Measurements from ENCODE around the gene FKBP1A.

Gene FKBP1A

DNA sequence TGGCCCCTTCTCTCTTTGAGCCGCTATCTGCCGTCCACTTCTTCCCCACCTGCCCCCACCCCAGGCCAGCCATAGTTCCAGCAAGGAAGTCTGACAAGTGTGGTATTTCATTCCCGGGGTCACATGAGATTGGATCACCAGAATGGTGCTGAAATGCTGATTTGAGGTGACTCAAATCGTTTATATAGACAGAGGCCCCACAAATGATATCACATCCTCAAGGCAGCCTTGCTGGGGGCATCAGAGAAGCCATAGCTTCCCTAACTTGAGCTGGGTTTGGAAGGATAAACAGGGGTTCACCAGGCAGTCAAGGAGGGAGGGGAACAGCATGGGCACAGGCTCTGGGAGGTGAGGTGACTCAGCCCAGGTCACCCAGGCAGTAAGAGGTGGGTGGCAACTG lies 73.8 kb downstream of the FKBP1A start:
- TF ChIP-seq CTCF (IDR thresholded peaks at IDR 0.05) = no peak
- H3K36me3 ChIP-seq = no peaks in the 10 kb centered on the region
- H3K4me3 ChIP-seq (ENCODE audit: low read depth in 1 of 2, low read length in 1 of 2) = no peak overlapping the region
- H3K27ac ChIP-seq = no peak overlapping the region
- peaks cover 13 to 15% of the 10 kb centered on the region in 2 experiments for H3K4me1 ChIP-seq (ENCODE audit: control insufficient read depth in 1 of 2, insufficient read depth in 1 of 2, low read depth in 1 of 2, low read length in 1 of 2)
- no peaks in the 10 kb centered on the region for H3K27me3 ChIP-seq
- no peaks in the 10 kb centered on the region for H3K9me3 ChIP-seq

All from neutrophil (primary cell).